Activated naive CD8-positive, alpha-beta T cell treated with anti-CD3 and anti-CD28 coated beads, Interleukin-2, amount 50 U/mL, for 24 hours (primary cell): Measurements from ENCODE around the gene MEGF10.

Source experiments
- ATAC-seq: fragments of 150-1000 bp; cut with Tn5 transposase; one replicate; pipeline ENCODE4 v1.10.0; 2021
- DNase-seq: peaks from one replicate; pipeline ENCODE4 v3.0.0; 2021
- H3K27ac Mint-ChIP-seq: one replicate; pipeline ENCODE4 v1.8.0; 2021; ENCODE audit warnings: mild to moderate bottlenecking, mixed read lengths
- H3K27me3 Mint-ChIP-seq: one replicate; pipeline ENCODE4 v1.8.0; 2021; ENCODE audit warnings: mixed read lengths
- H3K36me3 Mint-ChIP-seq: one replicate; pipeline ENCODE4 v1.8.0; 2021; ENCODE audit warnings: low read depth, mixed read lengths
- H3K4me1 Mint-ChIP-seq: one replicate; pipeline ENCODE4 v1.8.0; 2021; ENCODE audit warnings: mixed read lengths
- H3K4me3 Mint-ChIP-seq: one replicate; pipeline ENCODE4 v1.8.0; 2021; ENCODE audit warnings: mild to moderate bottlenecking, moderate library complexity, mixed read lengths
- H3K9me3 Mint-ChIP-seq: one replicate; pipeline ENCODE4 v1.8.0; 2021; ENCODE audit warnings: mixed read lengths

Gene MEGF10

DNA sequence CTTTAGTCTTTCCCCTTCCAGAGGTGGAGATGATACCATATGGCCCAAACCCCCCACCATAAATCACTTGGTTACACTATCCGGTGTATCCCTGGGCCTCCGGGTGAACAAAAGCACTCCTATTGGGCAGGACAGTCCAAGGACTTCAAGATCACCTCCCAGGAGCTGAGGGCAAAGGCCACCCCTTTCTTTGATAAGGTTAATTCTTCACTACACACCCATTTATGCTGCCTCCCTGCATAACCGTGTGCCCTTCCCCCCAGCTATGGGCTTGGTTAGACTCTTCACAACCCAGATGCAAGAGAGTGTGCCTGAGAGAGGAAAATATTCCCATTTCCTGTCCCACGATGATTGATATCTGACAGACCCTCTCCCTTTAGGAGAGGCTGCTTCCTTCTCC is 162.0 kb downstream of the MEGF10 start:
- no peak overlapping the region for H3K27ac Mint-ChIP-seq
- no peak overlapping the region for H3K4me3 Mint-ChIP-seq
- DNase-seq (no peak), ATAC-seq (no peak)
- H3K36me3 Mint-ChIP-seq, result no peaks in the 10 kb centered on the region
- H3K4me1 Mint-ChIP-seq, result no peaks in the 10 kb centered on the region
- H3K9me3 Mint-ChIP-seq, result no peaks in the 10 kb centered on the region
- peaks cover 5% of the 10 kb centered on the region for H3K27me3 Mint-ChIP-seq

DNA sequence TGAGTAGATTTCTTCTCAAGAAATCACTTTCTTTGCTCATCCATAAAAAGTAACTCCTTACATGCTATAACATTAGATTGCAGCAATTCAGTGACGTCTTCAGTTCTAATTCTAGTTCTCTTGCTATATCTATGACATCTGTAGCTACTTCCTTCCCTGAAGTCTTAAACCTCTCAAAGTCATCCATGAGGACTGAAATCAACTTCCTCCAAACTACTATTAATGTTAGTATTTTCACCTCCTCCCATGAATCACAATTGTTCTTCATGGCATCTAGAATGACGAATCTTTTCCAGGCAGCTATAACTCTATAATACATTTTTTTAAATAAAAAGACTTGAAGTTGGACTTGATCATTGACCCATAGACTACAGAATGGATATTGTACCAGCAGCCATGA is 180.6 kb downstream of the MEGF10 start:
- DNase-seq (no peak), ATAC-seq (no peak)
- H3K4me3 Mint-ChIP-seq, result no peak overlapping the region
- no peaks in the 10 kb centered on the region for H3K9me3 Mint-ChIP-seq
- no peaks in the 10 kb centered on the region for H3K36me3 Mint-ChIP-seq
- H3K4me1 Mint-ChIP-seq, result no peaks in the 10 kb centered on the region
- no peak overlapping the region for H3K27ac Mint-ChIP-seq
- peaks cover 4% of the 10 kb centered on the region for H3K27me3 Mint-ChIP-seq

DNA sequence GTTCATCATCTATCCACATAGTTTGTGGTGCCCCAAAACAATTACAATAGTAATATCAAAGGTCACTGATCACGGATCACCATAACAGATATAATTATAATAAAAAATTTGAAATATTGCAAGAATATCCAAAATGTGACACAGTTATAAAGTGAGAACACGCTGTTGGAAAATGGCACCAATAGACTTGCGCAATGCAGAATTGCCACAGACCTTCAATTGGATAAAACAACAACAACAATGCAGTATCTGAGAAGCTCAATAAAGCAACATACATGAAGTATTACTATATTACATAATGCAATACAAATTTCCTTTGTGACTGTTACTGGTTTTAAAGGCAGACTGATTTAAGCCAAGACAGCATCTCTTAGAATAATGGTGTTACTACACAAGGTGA is 182.1 kb downstream of the MEGF10 start:
- ATAC-seq, result no peak
- H3K4me3 Mint-ChIP-seq, result no peak overlapping the region
- no peaks in the 10 kb centered on the region for H3K4me1 Mint-ChIP-seq
- no peak for DNase-seq
- H3K9me3 Mint-ChIP-seq, result no peaks in the 10 kb centered on the region
- H3K27me3 Mint-ChIP-seq, result peaks cover 4% of the 10 kb centered on the region
- H3K36me3 Mint-ChIP-seq, result no peaks in the 10 kb centered on the region
- H3K27ac Mint-ChIP-seq, result no peak overlapping the region

DNA sequence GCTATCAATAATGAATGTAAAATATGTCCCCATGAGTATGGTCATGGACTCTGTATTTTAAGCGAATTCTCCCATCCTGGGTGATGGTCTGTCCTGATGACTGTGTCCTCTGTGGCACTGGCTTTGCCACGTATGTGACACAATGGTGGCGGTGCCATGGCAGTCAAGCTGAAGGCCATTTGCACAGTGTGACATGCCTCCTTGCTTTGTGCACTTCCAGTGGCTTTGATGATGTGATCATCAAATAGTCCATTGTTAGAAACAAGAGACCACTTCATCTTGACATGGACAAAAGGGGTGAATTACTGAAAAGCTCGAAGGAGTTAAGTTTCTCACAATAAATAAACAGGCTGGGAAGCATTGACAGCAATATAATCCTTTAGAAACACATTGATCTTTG is 195.9 kb downstream of the MEGF10 start:
- DNase-seq, result no peak
- H3K27ac Mint-ChIP-seq, result no peak overlapping the region
- H3K27me3 Mint-ChIP-seq, result peaks cover 8% of the 10 kb centered on the region
- no peaks in the 10 kb centered on the region for H3K4me1 Mint-ChIP-seq
- no peak for ATAC-seq
- no peaks in the 10 kb centered on the region for H3K36me3 Mint-ChIP-seq
- H3K4me3 Mint-ChIP-seq, result no peak overlapping the region
- no peaks in the 10 kb centered on the region for H3K9me3 Mint-ChIP-seq

DNA sequence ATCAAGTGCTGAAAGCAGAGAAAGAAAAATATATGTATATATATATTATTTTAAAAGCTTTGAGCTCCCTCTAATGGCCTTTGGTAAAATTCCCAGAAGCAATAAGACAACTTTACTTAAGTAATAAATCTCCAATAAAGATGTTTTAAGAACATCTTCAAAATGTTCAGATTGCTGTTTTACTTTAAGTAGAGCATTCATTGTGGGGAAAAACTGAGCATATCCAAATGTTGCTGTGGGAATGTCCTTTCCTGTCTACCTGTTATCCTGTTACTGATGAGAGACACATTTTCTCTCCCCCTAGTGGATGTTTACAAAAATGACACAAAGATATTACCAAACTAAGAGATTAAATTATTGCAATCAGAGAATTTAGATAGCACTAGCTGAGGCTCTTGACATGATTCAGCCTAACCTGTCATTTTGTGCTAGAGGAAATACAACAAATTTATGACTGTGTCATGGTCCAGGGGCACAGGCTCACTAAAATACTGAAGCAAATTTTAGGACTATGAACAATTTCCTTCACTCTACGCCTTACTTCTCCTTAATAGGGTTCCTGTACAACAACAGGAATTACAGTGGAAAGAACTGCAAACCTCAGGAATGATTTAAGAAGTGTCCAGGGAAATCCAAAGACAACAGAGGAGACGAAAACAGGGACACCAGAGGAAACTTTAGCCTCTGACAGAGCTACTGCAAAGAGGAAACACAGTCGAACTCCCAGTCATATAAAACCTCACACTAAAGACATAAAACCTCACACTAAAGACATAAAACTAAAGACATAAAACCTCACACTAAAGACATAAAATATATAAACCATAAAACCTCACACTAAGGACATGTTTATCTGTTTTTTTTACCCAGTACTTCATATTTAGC is 202.5 kb downstream of the MEGF10 start:
- DNase-seq, result no peak
- Mint-ChIP-seq H3K27me3 (peaks cover 13% of the 10 kb centered on the region), H3K27ac (no peak overlapping the region), H3K4me3 (no peak overlapping the region), H3K4me1 (no peaks in the 10 kb centered on the region), H3K36me3 (no peaks in the 10 kb centered on the region), H3K9me3 (no peaks in the 10 kb centered on the region)
- ATAC-seq, result peak; percentile 28

DNA sequence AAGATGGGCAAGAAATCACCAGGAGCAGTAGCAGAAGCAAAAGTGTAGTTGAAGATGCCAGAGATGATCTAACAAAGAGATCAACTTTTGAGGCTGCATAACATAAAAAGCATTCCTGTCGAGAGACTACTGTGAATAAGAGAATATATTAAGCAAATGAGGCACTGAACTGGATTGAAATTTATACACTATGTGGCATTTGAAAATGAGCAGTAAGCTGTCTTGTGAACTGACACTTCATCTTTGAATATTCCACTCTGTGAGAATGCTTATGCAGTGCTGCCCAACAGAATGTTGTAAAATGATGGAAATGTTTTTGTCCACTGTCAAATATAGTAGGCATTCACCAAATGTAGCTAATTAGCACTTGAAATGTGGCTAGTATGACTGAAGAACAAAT is 208.0 kb downstream of the MEGF10 start:
- Mint-ChIP-seq H3K4me3 (no peak overlapping the region), H3K36me3 (no peaks in the 10 kb centered on the region), H3K9me3 (no peaks in the 10 kb centered on the region), H3K4me1 (no peaks in the 10 kb centered on the region), H3K27ac (no peak overlapping the region), H3K27me3 (peaks cover 5% of the 10 kb centered on the region)
- DNase-seq (no peak), ATAC-seq (no peak)

DNA sequence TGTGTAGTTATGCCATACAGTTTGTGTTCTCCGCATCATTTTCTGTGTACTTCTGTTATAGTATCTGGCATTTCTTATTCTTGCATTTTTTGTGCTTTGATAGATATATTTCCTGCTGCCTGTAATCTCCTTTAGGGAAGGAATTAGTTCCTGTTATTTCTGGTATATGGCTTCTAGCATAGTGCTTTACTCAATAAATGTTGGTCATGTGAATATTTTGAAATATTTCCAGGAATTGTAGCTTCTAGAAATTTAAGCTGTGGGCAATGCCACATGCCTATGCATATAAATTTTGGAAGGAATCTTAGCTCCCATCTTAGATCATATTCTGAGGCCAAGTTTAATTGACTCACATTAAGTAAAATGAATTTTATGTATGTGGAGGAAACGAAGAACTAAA is 215.3 kb downstream of the MEGF10 start:
- H3K36me3 Mint-ChIP-seq, result no peaks in the 10 kb centered on the region
- H3K9me3 Mint-ChIP-seq, result no peaks in the 10 kb centered on the region
- no peak overlapping the region for H3K27ac Mint-ChIP-seq
- H3K4me3 Mint-ChIP-seq, result no peak overlapping the region
- H3K4me1 Mint-ChIP-seq, result no peaks in the 10 kb centered on the region
- peaks cover 9% of the 10 kb centered on the region for H3K27me3 Mint-ChIP-seq
- ATAC-seq (no peak), DNase-seq (no peak)

GRCh38 chr5:127506616-127507015 is 216.0 kb downstream of the MEGF10 start:
- Mint-ChIP-seq H3K4me1 (no peaks in the 10 kb centered on the region), H3K36me3 (peaks cover 2% of the 10 kb centered on the region), H3K27ac (no peak overlapping the region), H3K27me3 (peaks cover 15% of the 10 kb centered on the region), H3K4me3 (no peak overlapping the region), H3K9me3 (no peaks in the 10 kb centered on the region)
- no peak for ATAC-seq
- no peak for DNase-seq

- peaks cover 2% of the 10 kb centered on the region for H3K36me3 Mint-ChIP-seq
- no peak overlapping the region for H3K27ac Mint-ChIP-seq
- no peak overlapping the region for H3K4me3 Mint-ChIP-seq
- DNase-seq (no peak), ATAC-seq (no peak)
- H3K4me1 Mint-ChIP-seq, result no peaks in the 10 kb centered on the region
- peaks cover 21% of the 10 kb centered on the region for H3K27me3 Mint-ChIP-seq
- no peaks in the 10 kb centered on the region for H3K9me3 Mint-ChIP-seq
Observed at GRCh38 chr5:127508644-127509373, 218.2 kb downstream of the MEGF10 start.
